ENCODE data around the gene GRB2.
"Not testable (repeated sequence)": the region's sequence is repeated elsewhere in the genome, so short reads cannot be mapped to it uniquely, and the experiment has no call there.

The GRB2 gene

DNA sequence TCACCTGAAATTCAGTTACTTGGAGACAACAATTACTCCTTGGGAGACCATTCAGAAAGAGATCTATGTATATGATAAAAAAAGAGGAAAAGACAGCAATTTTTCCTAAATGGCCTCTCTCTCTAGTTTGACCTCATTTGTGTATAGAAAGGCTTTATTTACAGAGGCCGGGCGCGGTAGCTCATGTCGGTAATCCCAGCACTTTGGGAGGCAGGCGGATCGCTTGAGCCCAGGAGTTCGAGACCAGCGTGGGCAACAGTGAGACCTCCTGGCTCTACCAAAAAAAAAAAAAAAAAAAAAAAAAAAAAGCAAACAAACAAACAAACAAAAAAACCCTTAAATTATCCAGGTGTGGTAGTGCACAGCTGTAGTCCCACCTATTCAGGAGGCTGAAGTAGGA, 20.7 kb downstream of the GRB2 start:
- DNase-seq, result no peak

DNA sequence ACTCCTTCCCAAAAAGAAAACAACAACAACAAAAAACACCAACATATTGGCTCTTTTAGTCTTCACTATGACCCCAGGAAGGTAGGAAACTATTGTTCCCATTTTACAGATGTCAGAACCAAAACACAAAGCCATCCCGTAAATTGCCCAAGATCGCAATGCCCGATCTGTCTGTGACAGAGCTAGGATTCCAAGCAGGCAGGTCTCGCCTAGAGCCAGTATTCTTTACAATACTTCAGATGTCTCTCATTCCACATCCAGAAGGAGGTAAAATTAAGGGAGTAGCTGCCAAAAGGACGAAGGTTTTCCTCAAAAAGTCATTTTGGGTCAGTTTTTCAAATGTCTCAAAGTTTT, 21.7 kb downstream of the GRB2 start:
- no peak for DNase-seq

DNA sequence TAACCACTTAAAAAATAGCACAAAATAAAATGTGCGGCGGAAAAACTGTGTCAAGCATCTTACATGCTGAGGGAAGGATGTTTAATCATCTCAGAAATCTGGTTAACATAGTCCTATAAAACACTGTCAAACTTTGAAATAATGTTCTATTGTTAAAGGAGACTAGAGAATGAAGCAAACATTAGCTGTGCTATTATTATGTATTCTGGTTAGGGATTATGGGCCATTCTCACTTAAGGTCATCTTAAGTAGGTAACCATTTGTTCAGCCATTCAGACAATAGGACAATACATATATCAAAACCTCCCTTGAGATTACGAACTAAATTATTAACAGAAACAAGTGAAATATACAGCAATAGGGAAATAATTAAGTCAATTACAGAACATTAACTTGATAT, 24.7 kb downstream of the GRB2 start:
- DNase-seq, result no peak

DNA sequence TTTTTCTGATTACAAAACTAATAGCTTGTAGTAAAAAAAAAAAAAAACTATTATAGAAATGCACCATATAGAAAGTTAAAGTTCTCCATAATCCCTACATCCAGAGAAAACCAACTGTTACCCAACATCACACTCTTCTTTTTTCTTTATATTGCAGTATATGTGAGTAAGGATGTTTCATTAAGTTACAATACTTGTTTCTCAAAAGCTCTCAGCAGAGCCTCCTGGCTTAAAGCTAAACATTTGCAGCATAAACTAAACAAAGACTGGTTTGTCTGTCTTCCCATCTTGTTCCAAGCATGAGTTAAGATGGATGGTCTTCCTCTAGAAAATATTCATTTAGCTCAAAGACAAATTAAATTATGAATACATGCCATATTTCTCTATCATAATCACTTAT, 25.2 kb downstream of the GRB2 start:
- no peak for DNase-seq

DNA sequence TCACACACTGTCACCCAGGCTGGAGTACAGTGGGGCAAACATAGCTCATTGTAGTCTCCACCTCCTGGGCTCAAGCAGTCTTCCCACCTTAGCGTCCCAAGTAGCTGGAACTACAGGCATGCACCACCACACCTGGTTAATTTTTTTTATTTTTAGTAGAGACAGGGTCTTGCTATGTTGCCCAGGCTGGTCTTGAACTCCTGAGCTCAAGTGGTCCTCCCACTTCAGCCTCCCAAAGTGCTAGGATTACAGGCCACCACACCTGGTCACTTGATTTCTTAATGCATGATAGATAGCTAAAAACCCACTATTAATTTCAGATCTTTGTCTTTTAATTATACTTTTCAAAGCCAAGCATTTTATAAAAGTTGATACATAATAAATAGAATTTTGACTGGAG, 26.1 kb downstream of the GRB2 start:
- DNase-seq, result not testable (repeated sequence)

DNA sequence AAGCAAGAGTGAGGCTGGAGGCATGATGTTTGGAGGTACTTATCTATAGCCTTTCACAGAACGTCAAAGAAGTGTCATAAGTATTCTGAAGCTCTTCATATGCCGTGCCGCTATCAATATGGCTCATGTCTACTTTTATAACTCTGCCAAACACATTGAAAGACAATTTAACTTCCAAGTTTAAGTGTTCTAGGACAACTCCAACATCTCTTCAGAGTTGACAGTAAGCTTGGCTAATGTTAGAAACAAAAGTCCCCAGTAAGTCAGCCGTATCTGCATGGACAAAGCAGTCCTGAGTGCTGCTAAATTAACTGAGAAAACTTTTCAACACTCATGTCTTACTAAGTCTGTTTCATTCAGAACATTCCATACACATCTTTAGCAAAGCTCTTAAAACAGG, 32.2 kb downstream of the GRB2 start:
- DNase-seq, result no peak

DNA sequence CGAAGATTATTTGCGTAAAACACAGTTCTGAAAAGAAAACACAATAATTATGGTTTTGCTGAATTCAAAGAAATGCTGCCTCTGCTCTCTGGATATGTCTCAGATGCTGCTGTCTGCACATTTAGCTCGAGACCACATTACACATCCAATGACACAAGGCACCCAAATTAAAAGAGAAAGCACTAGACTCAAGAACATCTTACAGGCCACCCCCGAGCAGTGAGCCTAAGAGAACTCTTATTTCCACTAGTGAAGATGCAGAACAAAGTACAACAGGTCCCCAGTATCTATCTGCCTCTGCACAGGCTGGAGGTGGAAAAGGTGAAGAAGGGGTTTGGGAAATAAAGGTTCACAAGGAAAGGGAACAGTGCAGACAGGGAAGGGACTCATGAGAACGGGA, 33.5 kb downstream of the GRB2 start:
- no peak for DNase-seq

DNA sequence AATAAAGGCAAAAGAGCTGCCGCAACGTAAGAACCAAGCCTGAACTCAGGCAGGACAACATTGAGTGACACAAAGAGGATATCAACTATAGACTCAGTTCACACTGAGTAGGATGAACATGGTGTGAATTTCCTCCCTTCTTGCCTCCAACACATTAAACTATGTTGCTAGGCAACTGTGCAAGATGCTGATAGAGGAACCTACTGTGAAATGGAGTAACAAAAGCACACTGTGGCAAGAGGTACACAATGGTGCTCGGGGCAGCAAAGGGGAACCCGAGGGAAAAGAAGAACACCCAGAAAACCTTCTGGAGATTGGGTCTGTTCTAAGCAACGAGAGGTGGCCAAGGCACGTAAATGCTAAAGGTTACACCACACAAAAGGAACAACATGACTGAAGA, 34.1 kb downstream of the GRB2 start:
- no peak for DNase-seq

DNA sequence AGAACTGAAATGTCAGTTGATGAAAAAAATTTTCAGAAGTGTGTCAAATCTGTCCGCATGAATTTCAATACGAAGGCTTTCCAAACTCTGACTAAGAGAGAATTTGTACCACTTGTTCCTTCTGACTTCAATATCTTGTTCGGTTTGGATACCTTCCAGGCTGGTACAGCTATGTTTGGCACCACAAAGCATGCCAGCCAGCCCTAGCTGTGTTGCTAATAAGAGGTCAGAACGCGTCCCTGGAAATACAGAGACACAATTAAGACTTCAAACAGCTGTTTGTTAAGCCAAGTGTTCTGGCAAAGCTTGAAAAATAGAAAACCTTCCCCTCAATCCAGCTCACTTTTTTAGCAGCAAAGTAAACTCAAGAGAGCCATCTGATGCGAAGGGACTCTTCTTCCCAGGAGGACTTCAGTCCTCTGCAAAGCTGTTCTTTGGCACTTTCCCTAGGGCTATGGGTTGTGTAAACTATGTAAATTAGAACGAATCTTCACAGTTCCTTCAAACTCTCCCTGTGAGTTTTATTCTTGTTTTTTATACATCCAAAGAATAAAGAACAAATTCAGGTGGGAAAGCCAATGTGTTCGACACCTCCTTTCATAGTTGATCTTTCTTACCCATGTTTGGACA, 35.1 kb downstream of the GRB2 start:
- DNase-seq, result no peak

DNA sequence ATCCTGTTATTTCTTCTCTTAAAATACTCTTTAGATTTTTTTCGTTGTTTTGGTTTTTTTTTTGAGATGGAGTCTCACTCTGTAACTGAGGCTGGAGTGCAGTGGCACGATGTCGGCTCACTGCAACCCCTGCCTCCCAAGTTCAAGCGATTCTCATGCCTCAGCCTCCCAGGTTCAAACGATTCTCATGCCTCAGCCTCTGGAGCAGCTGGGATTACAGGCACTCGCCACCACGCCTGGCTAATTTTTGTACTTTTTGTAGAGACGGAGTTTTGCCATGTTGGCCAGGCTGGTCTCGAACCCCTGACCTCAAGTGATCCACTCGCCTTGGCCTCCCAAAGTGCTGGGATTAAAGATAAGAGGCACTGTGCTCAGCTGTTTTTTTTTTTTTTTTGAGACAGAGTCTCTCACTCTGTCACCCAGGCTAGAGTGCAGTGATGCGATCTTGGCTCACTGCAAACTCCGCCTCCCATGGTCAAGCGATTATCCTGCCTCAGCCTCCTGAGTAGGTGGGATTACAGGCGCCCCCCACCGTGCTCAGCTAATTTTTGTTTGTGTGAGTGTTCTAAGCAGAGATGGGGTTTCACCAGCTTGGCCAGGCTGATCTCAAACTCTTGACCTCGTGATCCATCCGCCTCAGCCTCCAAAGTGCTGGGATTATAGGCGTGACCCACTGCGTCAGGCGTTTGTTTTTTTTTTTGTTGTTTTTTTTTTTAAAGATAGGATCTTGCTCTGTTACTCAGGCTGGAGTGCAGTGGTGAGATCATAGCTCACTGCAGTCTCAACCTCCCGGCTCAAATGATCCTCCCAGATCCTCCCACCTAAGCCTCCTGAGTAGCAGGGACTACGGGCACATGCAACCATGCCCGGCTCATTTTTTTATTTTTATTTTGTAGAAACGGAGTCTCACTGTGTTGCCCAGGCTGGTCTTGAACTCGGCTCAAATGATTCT, 37.4 kb downstream of the GRB2 start:
- DNase-seq, result not testable (repeated sequence)

DNA sequence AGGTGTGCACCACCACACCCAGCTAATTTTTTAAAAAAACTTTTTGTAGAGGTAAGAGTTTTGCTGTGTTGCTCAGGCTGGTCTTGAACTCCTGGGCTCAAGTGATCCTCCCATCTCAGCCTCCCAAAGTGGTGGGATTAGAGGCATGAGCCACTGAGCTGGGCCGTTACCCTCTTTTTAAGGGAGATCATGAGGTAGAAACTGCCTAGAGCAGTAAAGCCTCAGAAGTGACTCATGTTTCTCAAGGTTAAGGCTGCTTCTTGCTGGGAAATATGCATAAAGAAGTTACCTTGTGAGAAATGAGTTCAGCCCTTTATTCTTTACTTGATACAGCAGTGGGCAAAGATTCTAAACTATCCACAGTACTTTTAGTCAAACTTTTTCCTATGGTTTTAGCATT, 38.2 kb downstream of the GRB2 start:
- DNase-seq, result no peak

DNA sequence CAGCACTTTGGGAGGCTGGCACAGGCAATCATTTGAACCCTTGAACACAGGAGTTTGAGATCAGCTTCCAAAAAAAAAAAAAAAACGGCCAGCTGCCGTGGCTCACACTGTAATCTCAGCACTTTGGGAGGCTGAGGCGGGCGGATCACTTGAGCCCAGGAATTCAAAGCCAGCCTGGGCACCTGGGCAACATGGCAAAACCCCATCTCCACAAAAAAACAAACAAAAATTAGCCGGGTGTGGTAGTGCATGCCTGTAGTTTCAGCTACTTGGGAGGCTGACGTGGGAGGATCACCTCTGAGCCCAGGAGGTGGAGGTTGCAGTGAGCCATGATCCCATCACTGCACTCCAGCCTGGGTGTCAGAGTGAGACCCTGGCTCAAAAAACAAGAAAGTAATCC, 39.0 kb downstream of the GRB2 start:
- DNase-seq, result no peak

DNA sequence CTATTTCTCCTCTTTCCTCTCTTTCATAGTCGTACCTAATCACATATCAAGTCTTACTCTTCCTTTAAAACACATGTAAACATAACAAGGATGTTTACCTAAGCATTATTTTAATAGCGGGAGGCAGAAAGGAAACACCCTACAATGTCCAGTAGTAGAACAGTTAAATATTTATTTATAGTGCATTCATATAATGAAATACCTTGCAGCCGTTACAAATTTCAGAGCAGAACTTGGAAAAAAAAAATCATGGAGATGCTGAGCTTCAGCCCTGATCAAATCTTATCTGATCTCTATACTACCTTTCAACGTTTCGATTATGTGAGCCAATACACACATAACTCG, 39.6 kb downstream of the GRB2 start:
- DNase-seq, result no peak

DNA sequence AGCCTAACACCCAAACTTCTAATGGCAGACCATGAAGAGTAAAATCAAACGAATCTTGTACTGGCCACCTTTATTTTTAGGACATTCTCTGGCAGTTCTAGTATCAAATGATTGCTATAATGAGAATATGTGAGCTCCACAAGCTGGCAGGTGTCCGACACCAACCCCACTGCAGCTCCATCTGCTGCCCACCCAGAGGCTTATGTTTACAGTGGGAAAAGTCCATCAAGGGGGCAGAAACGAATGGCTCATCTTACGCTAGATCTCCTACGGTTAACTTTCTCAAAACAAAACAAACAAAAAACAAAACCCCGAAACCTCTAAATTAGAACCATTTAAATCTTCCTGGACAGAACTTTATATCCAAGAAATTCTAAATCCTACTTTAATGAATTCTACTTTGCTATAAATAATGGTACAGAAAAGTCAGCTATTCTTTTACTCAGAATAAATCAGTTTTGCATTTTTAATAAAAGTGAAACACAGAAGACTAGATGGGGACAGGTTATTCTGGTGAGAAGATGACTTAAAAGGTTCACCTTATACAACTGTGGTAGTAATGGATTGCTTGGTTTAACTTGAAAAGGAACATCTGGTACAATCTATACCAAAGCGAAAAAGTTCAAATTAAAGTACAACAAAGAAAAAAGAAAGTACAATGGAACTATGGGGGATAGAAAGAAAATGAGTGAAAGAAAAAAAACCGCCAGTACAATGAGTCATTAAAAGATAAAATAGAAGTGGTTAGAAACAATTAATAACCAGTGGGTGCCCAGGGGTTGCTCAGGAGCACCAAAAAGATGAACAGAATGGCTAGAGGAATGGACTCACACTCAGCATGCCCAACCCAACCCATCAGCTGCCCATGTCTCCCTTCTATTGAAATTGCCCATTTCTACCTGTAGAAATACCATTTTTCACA, 40.2 kb downstream of the GRB2 start:
- no peak for DNase-seq

DNA sequence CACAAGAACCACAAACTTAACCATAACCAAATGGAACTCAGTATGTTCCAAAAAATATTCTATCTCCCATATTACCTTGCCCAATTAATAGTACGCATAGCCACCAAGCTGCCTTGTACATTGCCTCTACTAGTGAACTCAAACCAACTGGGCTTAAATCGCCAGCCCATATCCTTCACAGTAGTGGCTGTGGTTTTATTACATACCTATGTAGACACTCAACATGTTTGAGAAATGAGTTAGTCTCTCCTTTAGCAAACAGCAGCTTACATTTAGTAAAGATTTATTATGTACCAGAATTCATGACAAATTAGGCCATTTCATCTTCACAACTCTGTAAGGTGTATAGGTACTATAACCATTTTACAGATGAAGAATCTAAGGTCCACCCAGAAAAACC, 41.4 kb downstream of the GRB2 start:
- DNase-seq, result no peak

DNA sequence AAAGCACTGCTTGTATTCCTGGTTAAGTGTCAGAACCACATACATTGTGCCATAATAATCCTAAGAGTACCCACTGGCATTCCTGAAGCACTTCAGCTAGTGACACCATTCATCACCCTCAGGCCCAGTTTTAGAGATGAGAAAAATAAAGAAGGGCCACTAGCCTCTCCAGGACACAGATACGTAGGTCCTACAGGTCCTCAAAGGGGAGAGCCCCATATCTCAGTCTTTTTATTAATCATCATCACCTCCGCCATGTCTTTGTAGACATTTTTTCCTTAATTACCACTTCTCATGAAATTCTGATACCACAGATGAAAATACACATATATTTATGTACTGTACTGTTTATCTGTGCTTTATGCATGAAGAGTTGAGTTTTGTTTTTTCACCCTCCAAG, 43.5 kb downstream of the GRB2 start:
- DNase-seq, result no peak

DNA sequence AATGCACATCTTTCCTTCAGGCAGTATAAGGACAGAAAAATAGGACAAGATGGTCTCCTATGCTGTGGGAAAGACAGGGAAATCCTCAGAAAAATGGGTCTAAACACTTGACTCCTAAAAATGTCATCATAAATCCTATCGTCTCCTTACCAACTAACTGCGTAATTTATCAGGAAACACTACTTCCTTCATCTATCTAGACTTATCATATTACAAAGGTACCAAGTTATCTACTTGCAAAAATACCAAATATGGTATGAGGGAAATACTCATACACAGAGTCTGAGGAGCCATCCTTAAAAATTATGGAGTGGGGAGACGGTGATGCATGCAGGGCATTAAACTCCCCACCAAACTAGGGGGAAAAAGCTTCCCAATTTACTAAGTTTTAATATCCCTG, 44.1 kb downstream of the GRB2 start:
- no peak for DNase-seq

DNA sequence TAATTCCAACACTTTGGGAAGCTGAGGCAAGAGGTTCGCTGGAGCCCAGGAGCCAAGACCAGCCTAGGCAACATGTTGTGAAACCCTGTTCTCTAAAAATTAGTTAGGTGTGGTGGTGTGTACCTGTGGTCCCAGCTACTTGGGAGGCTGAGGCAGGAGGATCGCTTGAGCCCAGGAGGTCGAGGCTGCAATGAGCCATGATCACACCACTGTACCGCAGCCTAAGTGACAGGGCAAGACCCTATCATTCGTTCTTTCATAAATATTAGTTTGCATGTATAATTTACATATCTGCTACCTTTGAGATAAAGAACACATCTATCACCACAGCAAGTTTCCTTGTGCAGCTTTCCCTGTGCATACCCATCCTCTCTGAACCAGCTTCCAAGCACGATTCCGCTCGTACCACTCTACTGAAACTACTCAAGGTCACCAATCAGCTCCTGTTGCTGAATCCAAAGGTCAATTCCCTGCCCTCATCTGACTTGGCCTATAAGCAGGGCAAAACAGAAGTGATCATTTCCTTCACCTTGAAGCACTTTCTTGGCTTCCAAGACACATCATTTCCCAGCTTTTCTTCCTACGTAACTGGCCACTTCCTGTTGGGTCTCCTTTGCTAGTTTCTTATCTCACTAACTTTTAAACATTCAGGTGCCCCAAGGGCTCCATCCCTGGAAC, 49.1 kb downstream of the GRB2 start:
- DNase-seq, result no peak

DNA sequence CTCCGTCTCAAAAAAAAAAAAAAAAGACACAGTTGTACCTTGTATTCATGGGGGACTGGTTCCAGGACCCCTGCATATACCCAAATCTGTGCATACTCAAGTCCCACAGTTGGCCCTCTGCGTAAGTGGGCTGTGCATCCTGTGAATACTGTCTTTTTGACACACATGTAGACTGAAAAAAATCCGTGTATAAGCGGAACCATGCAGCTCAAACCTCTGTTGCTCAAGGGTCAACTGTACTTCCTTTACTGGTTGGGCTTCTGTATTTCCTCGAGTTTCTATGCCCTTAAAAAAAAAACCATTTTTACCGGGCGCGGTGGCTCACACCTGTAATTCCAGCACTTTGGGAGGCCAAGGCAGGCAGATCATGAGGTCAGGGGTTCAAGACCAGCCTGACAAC, 52.3 kb downstream of the GRB2 start:
- no peak for DNase-seq

DNA sequence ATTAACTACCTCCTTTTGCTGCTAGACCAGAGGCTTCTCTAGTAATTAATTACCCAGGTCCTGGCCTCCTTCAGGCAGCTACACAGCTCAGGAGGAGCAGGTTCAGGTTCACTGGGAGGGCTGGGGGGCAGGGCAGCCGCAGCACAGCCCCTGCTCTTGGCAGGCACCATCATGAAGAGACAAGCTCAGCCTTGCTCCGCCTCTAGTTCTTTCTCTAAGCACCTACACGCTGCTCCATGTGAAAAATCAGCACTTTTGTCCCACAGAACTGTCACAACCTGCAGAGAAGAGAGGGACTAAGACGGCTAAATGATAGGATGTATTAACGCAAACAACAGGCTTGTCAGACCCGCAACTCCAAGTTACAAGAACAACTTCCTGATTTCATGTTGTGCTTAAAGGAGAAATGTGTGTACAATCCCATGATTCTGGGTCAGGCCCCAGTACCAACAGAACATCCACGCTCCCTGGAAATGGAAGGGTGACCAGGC, 53.4 kb downstream of the GRB2 start:
- no peak for DNase-seq

DNA sequence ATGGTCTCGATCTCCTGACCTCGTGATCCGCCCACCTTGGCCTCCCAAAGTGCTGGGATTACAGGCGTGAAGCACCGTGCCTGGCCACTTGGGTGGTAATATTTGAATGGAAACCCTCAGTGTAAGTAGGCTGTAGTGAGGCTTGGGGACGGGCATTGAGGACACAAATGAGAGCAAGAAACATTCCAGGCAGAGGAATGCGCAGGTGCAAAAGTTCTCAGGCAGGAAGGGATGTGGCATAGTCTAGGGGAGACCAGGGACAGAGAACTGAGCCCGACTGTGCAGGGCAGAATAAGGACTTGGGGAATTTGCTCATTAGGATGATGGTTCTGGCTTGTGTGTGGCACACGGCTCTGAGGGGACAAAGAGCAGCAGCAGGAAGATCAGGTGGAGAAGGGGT, 54.8 kb downstream of the GRB2 start:
- no peak for DNase-seq

DNA sequence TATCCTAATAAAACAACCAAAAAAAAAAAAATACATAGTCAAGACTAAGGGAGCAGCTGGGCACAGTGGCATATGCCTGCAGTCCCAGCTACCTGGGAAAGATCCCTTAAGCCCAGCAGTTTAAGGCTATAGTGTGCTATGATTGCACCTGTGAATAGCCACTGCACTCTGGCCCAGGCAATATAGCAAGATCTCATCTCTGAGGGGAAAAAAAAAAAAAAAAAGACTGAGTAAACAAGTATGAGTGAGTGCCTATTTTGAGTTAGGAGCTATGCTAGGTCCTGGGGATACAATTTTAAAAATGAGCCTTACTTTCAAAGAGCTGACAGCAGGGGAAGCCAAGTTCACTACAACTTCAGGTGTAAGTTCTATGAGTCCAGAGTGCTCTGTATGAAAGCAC, 55.4 kb downstream of the GRB2 start:
- no peak for DNase-seq

DNA sequence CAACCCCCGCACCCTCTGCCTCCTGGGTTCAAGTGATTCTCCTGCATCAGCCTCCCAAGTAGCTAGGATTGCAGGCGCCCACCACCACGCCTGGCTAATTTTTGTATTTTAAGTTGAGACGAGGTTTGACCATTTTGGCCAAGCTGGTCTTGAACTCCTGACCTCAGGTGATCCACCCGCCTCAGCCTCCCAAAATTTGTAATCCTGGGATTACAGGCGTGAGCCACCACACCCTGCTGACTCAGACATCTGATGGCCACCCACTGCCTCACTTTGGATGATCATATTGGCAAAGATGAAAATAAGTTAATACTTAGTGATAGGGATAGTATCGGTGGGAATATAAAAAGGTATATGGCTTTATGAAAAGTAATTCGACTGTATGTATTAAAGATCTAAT, 55.9 kb downstream of the GRB2 start:
- DNase-seq, result no peak
